Fibroblast of peridontal ligament (primary cell): ENCODE data around the gene STX16.

Experiments
- DNase-seq: peaks from one replicate; pipeline ENCODE4 v3.0.0-alpha.2; 2010; ENCODE audit errors: extremely low read depth

The STX16 gene, protein sequence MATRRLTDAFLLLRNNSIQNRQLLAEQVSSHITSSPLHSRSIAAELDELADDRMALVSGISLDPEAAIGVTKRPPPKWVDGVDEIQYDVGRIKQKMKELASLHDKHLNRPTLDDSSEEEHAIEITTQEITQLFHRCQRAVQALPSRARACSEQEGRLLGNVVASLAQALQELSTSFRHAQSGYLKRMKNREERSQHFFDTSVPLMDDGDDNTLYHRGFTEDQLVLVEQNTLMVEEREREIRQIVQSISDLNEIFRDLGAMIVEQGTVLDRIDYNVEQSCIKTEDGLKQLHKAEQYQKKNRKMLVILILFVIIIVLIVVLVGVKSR

DNA sequence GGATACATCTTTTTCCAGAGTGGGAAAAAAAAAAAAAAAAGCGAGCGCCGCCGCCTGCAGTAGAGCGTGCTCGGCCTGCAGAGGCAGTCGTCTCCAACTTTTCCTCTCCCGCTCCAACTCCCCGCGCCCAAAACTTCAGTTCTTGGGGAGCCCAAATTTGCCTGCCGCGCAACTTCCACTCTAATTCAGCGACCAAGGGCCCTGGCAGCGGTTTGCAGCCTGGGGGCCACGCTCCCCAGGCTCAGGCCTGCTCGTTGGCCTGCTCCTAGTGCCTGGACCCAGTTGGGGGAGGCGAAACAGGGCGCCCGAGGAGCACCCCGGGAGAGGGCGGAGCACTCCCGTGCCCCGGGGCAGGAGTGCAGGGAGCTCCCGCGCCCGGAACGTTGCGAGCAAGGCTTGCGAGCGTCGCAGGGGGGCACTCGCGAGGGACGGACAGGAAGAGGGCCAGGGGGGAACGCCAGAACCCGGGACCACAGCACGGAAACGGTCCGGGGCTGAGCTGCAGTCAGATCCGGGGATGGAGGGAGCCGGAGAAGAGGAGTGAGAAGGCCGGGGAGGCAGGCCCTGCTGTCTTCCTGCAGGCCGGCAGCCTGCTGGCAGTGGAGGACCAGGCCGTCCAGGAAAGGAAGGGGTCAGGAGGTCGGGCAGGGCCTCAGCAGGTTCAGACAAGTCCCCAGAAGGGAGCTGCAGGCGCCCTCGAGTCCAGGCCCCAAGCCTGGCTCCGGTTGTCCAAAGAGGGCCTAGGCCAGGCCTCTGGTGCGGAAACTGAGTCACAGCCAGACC is at the start of gene STX16:
Gene STX16 (plus strand): TSS at position 508 of the 783 bp plus-strand sequence. CDS start 724 bp downstream, outside the sequence.
- DNase-seq: peak; percentile 89

DNA sequence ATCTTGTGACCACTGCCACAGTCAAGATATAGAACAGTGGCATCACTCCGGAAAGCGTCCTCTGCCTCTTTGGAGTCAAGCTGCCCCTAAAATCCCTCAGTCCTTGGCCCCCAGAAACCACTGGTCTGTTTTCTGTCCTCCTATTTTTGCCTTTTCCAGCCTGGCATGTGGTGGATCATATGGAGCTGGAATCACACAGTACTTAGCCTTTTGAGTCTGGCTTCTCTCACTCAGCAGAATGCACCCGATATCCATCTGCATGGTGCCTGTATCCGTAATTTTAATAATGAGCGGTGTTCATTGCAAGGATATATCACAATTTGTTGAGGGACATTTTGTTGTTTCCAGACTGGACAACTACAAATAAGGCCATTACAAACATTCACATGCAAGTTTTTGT is 49.0 kb upstream of the STX16 start:
- DNase-seq: no peak

DNA sequence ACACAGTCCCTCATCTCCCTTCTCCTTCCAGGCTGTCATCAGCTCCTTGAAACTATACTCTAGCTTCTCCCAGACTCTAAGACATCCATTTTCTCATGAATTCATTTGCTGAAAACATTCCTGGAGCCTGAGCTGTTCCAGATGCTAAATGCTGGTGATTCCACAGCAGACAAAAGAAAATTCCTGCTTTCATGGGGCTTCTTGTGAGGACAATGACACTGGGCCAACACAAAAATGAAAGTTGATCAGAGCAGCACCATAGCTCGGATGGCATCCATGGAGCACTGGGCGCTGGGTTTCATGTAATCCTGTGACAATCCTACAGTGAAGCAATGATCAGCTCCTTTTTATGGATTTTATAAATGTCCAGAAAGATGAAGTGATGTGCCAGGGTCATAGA is 47.4 kb upstream of the STX16 start:
- DNase-seq: peak; percentile 58

DNA sequence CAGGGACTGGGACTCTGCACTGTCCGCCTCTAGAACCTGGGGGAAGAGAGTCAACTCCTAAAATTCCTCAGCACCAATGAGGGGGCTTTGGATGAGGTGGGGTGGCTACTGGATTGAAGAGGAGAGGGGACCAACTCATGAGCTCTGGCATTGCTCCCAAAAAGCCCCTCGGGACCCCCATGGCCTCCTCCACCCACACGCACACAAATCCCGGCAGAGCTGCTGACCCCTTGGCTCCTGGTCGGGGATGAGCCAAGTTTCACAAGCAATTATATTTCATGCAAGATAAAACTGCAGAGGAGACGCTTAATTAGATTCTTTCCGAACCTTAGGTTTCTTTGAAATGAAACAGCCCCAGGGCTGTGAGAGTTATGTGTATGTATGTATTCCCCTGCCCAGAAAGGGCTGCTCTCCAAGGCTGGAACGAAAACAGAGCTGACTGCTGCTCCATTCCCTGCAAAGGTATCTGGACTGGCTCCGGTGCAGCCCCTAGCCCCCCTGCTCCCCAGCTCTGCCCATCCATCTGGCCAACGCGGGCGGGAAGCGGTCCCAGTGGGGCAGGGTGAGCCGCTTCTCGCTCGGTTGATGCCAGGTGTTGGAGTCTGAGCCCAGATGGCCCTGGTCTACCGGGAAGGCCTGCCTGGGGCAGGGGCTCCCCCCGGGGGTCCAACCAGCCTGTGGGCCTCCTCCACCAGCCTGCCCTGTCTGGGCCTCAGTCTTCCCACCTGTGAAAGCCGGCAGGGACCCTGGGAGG is 46.8 kb upstream of the STX16 start:
- DNase-seq: no peak

DNA sequence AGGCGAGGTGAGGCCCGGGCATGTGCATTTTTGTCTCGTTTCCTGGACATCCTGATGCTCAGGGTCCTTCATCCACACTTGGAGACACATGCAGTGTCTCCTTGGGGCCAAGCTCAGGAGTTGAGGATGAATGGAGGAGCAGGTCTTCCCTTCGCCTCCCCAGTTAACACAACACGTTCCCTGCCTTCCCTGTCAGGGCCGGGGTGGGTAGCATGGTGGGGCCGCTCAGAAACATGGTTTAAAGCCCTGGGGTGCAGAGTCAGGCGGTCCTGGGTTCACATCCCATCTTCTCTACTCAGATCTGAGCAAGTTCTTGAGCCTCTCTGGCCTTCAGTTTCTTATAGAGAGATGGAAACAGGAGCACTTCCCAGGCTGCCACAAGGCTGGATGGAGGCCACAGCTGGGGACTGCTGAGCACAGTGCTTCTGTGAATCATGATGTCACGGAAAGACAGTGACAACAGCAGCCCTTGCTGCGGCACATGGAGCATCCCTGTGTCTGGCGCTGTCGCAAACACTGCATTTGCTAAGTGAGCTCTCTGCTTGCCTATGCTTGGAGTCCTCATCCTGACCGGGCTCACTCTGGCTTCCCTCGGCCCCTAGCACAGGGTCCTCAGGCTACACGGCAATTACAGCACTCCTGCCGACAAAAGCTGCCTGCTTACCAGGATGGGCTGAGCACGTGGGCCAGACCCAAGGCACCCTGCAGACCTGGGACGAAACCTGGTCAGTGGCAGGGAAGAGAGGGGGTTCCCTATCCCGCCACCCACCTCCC is 45.6 kb upstream of the STX16 start:
- DNase-seq: no peak

DNA sequence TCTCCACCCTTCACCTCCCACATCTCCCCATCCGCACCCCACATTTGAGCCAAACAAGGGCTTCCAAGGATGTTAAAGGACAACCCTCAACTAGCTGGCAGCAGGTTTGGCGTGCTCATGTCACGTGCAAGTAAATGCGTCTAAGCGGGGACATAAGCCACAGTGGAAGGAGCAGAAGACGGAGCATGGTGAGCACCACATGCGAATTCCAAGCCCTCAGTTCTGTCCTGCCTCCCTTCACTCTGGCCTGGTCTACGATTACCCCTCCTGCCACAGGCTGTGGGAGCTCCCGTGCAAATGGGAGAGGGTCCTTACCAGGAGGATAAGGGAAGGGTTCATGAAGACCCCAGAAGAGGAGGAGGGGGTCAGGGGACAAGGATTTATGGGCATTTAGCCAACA is 44.9 kb upstream of the STX16 start:
- no peak for DNase-seq

DNA sequence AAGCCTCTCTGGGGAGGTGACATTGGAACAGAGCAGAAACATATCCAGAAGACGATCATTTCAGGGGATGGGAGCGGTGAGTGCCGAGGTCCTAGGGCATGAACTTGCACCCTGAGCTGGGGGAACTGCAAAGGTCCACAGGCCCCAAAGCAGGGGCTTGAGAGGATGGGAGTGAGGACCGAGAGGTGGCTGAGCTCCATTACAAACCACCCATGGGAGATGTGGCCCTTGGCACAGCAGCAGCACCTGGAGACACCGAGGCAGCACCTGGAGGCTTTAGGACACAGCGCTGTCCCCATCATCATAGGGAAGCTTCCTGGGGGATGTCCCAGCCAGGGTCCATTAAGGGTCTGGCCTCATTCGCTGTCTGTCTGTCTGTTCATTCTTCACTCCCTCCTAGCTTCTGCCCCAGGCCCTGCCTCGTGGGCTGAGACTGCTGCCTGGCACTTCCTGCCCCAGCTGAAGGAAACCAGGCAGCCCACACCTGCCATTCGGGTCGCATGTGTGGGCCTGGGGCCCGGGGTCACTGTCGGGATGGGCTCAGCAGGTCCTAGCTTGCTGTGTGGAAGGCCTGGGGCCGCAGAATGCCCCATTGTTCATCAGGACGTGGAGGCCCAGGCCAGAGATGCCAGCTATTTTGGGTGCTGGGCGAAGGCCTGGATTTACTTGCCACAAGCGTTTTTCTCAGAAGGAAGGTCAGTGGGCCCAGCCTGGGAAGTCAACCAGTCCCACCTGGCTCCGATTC is 42.8 kb upstream of the STX16 start:
- DNase-seq: no peak

DNA sequence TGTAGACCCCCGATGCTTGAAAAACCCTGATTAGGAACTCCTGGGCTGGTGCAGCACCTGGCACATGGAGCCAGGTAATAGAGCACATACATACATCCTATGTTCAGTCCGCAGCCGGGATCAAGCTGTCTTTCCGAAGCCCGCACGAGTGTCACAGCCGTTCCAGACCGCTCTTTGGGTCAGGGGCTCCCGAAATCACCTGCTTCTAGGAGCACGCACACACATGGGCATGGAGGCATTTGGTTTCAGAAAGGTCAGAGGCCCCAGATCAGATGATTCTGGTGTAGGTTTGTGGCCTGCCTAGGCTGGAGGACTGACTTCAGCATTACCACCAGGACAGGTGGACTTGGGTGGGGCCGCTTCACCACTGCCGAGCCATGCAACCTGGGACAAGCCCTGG is 42.1 kb upstream of the STX16 start:
- no peak for DNase-seq

DNA sequence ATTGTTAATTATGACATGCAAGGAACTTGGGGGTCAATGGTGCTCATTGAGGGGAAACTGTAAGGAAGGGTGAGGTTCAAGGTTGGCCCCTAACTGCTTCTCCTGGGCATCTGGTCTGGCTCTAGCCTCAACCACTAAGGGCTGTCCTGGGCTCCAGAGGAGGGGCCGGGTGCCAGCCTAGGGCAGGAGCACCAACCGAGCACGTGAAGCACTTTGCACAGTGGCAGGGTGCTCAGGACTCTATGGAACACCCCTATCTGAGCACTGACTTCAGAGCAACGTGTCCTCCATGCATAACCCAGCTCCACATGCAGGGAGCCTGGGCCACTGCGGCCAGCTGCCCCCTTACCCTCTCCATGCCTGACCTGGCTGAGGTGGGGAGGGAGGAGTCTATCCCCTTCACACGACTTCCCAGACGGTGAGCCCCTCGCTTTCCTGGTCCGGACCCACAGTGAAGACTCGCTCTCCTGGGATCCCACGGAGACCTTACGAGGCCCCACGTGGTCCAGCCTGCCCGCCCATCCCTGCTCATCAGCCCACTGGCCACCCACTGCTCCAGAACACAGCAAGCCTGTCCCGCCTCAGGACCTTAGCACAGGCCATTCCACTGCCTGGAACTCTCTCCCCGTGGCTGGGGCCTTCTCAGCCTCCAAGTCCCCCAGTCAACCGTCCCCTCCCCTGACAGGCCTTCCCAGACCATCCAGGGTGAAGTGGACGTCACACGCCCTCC is 40.8 kb upstream of the STX16 start:
- DNase-seq: no peak

DNA sequence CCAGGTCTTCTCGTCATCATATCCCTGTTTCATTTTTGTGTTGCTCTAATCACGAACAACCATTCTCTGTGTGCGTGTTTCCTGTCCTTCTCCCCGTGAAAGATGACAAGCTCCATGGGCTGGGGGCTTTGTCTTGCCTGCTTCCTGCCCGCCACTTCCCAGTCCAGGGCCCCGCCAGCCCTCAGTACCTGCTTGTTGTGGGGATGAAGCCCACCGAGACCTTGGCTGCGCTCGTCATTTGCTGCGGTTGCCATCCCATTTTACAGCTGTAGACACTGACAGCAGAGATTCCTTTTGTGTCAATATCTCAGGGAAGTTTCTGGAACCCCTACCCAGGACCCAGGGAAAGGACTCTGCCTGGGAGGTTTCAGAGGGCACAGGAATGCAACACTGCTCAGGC is 40.3 kb upstream of the STX16 start:
- DNase-seq: no peak

DNA sequence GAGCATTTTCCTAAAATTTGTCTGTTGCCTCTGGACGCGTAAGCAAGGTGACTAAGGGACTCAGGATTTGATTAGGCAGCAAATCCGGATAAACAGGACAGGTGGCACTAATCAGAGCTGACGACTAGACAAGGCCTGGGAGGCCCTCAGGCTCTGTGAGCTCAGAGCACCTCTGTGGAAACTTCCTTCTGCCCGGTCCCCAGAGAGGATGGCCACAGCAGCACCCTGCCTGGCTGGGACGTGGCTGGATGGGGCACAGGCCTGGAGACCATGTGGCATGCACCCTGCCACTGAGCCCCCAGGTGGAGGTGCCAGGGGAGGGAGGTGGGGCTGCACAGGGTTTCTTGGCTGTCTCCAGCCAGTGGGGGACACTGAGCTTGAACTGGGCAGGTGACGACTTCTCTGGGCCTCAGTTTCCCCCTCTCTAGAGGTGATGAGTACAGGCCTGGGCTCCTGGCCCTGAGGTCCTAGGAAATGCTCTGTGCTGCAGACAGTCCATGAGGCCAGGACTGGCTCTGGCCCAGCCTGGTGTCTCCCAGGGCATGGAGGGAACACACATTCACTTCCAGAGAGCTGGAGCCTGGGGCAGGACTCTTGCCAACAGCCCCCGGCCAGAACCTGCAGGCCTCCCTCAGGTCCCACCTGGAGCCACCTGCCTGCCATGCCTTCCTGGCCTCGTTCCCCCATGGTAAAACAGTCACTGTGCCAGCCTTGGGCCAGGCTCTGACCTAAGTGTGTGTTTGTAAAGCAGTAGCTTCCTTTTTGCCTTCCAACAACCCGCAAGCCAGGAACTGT is 39.6 kb upstream of the STX16 start:
- no peak for DNase-seq

DNA sequence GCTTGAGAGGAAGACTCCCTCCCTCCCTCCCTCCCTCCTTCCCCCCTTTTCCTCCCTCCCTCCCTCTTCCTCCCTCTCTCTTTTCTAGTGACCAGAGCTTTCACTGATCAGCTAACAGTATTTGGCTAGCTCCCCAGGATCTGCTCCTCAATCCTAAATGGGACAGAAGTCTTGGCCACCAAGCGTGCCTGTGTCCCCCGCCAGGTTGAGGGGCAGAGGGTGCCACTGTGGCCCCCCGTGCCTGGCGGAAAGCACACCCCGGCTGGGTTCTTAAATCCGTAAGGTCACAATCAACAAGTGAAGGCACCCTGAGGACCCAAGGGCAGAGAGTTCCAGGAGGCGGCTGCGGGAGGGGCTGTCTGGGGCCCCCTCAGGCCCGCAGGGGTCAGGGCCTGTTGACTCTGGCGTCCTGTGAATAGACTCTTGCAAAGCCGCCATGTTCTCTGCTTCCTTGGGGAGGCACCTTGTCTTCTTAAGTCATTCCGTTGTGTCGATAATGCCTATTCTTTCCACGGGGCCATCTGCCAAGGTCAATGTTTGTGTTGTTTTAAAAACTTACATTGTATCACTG is 38.9 kb upstream of the STX16 start:
- no peak for DNase-seq

DNA sequence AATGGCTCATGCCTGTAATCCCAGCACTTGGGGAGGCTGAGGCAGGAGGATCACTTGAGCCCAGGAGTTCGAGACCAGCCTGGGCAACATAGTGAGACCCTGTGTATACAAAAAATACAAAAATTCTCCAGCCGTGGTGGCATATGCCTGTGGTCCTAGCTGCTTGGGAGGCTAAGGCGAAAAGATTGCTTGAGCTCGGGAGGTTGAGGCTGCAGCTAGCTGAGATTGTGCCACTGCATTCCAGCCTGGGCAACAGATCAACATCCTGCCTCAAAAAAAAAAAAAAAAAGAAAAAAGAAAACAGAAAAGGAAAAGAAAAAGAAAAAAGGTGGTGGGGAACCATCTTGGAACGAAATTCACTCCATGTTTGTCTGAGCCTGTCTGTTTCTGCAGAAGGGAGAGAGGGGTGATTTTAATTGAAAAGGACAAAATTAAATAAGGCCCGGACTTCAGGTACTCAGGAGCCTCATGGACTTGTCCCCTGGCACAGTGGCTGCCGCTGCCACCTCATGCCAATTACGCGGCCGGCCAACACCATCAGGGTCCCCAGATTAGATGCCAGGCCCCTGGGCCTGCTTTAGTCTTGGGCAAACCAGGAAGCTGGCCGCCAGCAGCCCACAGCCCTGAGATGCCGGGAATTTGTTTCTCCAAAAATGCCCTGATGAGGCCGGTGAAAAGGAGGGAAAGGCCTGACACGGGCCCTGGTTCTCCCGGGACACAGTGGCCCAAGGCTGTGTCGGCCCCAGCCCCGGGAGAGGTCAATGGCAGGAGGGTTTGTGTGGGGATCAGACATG is 37.8 kb upstream of the STX16 start:
- DNase-seq: peak; percentile 26

DNA sequence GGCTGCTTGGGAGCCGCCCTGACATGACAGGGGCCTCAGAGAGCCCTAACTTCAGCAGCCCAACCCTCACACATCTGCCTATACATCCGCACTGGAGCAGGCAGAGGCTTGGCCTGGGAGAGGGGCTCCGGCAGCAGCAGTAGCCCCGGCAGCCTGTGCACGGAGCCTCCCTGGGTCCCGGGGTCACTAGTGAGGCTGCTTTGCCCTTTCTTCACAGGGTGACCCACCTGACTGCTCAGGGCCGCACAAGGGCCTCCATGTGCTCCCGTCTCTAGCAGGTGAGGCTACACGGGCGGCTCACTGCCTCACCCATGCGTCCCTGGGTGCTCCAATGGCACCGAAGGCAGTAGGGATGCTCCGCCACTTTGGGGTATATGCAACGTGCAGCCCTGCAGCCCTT is 36.7 kb upstream of the STX16 start:
- DNase-seq: no peak

DNA sequence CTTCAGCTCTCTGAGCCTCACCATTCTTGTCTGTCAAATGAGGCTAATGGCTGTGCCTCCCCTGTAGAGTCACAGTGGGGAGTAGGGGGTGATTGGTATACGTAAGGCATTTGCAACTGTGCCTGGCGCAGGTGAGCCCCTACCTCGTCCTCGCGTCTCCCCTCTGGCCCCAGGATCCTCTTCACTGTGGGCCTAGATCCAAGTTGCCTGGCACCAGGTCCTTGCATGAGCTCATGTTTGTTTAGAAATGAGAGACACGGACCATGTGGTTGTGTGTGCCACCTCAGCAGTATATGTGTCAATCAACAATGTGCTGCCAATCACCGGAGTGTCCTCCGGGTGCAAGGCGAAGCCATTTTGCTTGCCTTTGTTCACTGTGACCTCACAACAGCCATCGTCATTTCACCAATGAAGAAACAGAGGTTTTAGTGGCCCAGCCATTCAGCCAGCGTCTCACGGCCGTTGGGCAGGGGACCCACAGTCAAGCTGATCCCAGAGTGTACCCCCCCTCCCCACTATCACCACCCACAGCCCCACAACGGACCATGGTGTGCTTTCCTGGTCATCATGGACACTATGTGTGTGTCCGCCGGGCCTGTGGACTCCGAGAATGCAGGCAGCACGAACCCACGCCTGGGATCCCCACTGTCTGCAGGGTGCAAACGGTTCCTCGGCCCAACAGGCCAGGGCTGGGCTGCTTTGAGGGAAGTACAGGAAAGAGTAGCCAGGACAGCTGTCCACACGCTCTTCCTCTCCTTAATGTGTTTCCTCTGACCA is 35.9 kb upstream of the STX16 start:
- no peak for DNase-seq

DNA sequence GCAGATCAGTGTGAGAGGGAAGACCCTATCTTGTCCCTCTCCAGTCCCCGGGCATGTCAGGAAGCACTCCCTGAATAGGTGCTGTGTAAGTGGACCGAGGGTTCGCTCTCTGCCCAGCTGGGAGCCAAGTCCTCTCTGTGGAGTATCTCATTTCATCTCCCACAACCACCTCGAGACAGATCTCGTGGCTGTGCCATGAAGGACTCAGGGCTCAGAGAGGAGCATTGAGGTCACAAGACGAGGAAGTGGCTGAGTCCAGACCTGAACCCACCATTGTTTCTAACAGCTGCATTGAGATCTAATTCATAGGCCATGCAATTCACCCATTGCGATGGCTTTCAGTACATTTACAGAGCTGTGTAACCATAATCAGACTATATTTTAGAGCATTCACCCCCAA is 34.7 kb upstream of the STX16 start:
- DNase-seq: no peak

DNA sequence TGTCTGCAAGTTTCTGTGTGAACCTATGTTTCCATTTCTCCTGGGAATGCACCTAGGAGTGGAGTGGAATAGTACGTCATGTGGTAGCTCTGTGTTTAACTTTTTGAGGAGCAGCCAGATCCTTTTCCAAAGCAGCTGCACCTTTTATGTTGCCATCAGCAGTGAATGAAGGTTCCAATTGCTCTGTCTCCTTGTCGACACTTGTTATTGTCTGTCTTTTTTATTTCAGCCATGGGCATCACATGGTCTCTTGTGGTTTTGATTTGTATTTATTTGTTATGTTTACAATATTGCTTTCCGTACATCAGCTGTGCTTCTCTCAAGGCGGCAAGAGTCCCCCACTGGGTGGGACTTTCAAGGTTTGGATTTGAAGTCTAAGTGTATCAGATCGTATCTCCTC is 33.9 kb upstream of the STX16 start:
- no peak for DNase-seq
